ENCODE data around the gene MRNIP.

GRCh38 chr5:179866241-179867078, 7.8 kb upstream of the MRNIP start:
- TF ChIP-seq CTCF (IDR thresholded peaks at IDR 0.05): no peak
- no peak for TF ChIP-seq POLR2A (IDR thresholded peaks at IDR 0.05)
